Loucy (cell line): ENCODE data around the gene ZNF598.

Experiments used
- H2AFZ ChIP-seq: fragments of 200-600 bp; sonication (generic); 2 replicates; pipeline ENCODE4 v1.6.0; 2016; ENCODE audit warnings: antibody characterized with exemption, mild to moderate bottlenecking, low read length, moderate library complexity
- H3F3A ChIP-seq: fragments of 200-600 bp; 2 replicates; pipeline ENCODE4 v1.6.0; 2016; ENCODE audit warnings: antibody characterized with exemption, low read depth, mild to moderate bottlenecking
- H3K27me3 ChIP-seq: fragments of 200-600 bp; sonication (generic); 2 replicates; pipeline ENCODE4 v1.6.1; 2014; ENCODE audit warnings: low read length, mild to moderate bottlenecking; ENCODE audit not compliant: insufficient read depth, poor library complexity, severe bottlenecking
- H3K36me3 ChIP-seq: fragments of 200-600 bp; sonication (generic); 2 replicates; pipeline ENCODE4 v1.6.1; 2016; ENCODE audit warnings: low read length; ENCODE audit not compliant: insufficient read depth
- H3K4me1 ChIP-seq: fragments of 200-600 bp; sonication (generic); 2 replicates; pipeline ENCODE4 v1.5.1; 2014; ENCODE audit warnings: low read length, mild to moderate bottlenecking; ENCODE audit not compliant: insufficient read depth, poor library complexity, severe bottlenecking
- H3K4me2 ChIP-seq: fragments of 200-600 bp; sonication (generic); 2 replicates; pipeline ENCODE4 v1.6.0; 2014; ENCODE audit warnings: antibody characterized with exemption, low read length, low read depth, mild to moderate bottlenecking; ENCODE audit not compliant: poor library complexity, severe bottlenecking
- H3K4me3 ChIP-seq: fragments of 200-600 bp; sonication (generic); 2 replicates; pipeline ENCODE4 v1.5.1; 2014; ENCODE audit warnings: low read length, mild to moderate bottlenecking, mixed read lengths; ENCODE audit not compliant: poor library complexity, severe bottlenecking
- H3K79me2 ChIP-seq: fragments of 200-600 bp; sonication (generic); 2 replicates; pipeline ENCODE4 v1.6.1; 2014; ENCODE audit warnings: low read length; ENCODE audit not compliant: insufficient read depth
- H3K9ac ChIP-seq: fragments of 200-600 bp; sonication (generic); 2 replicates; pipeline ENCODE4 v1.6.0; 2014; ENCODE audit warnings: mild to moderate bottlenecking, low read depth, low read length, moderate library complexity; ENCODE audit not compliant: poor library complexity, severe bottlenecking
- H3K9me2 ChIP-seq: fragments of 200-600 bp; sonication (generic); replicated peaks from 2 replicates; pipeline ENCODE4 v1.6.1; 2016; ENCODE audit warnings: low read depth, low read length, mixed read lengths
- H3K9me3 ChIP-seq: fragments of 200-600 bp; sonication (generic); 2 replicates; pipeline ENCODE4 v1.6.1; 2014; ENCODE audit warnings: mild to moderate bottlenecking, antibody characterized with exemption, low read length, low read depth; ENCODE audit not compliant: insufficient read depth
- H4K20me1 ChIP-seq: fragments of 200-600 bp; sonication (generic); 2 replicates; pipeline ENCODE4 v1.6.0; 2014; ENCODE audit warnings: antibody characterized with exemption, low read length, mild to moderate bottlenecking; ENCODE audit not compliant: insufficient read depth, poor library complexity, severe bottlenecking
- EZH2phosphoT487 ChIP-seq: fragments of 200-600 bp; IDR thresholded peaks from 2 replicates; pipeline ENCODE4 v1.6.1; 2018; ENCODE audit warnings: antibody characterized with exemption, mild to moderate bottlenecking, moderate library complexity, borderline replicate concordance
- TF ChIP-seq, protein P1 (sequence below): fragments of 200-600 bp; sonication (generic); conservative IDR thresholded peaks from 2 replicates; pipeline ENCODE4 v1.5.1; 2014; ENCODE audit warnings: mild to moderate bottlenecking, antibody characterized with exemption, low read length

Gene ZNF598

DNA sequence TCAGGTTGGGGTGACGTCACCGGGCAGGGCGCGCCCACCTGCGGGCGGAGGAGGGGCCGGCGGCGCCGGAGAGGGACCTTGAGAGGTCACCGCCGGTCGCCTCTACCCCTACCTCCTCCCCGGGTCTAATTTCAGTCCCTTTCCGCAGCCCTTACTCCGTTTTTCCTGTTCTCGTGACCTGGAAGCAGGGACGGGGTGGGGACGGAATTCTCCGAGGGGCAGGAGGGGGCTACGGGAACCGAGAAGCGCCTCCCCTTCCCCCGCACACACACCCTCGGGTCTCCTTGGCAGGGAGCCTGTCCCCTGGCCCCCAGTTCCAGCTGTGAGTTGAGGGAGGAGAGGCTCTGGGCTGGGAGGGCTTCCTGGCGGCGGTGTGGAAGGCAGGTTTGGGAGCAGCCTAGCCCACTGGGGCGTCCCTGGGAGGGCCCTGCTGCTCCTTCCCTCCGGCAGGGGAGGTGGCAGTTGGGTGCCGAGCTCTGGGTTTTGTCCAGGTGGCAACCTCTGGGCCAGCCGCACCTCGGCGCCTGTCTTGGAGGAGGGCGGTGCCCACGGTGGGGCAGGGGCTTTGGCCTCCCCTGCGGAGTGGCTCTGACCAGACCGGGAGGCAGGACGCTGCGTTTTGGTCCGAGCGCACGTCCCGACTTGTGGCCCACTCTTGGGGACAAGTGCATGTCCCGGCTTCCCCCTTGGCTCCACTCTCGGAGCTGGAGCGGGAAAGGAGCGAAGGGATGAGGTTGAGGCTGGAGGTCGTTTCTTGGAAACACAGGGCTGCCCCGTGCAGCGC, 19.1 kb downstream of the ZNF598 start:
- Histone ChIP-seq H3K4me2 (no peak overlapping the region), H3K9me2 (no peaks in the 10 kb centered on the region), H2AFZ (no peak overlapping the region), H3K9ac (no peak overlapping the region), H3K27me3 (no peaks in the 10 kb centered on the region), H3F3A (no peaks in the 10 kb centered on the region), H3K4me3 (no peak overlapping the region), H3K36me3 (no peaks in the 10 kb centered on the region; the same call in 1 of the 2 replicates), H3K9me3 (no peaks in the 10 kb centered on the region), H3K4me1 (no peaks in the 10 kb centered on the region), H3K79me2 (peaks cover 8% of the 10 kb centered on the region; the same call in 1 of the 2 replicates), H4K20me1 (no peaks in the 10 kb centered on the region)
- TF ChIP-seq, protein P1, sequence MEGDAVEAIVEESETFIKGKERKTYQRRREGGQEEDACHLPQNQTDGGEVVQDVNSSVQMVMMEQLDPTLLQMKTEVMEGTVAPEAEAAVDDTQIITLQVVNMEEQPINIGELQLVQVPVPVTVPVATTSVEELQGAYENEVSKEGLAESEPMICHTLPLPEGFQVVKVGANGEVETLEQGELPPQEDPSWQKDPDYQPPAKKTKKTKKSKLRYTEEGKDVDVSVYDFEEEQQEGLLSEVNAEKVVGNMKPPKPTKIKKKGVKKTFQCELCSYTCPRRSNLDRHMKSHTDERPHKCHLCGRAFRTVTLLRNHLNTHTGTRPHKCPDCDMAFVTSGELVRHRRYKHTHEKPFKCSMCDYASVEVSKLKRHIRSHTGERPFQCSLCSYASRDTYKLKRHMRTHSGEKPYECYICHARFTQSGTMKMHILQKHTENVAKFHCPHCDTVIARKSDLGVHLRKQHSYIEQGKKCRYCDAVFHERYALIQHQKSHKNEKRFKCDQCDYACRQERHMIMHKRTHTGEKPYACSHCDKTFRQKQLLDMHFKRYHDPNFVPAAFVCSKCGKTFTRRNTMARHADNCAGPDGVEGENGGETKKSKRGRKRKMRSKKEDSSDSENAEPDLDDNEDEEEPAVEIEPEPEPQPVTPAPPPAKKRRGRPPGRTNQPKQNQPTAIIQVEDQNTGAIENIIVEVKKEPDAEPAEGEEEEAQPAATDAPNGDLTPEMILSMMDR: no peak
- TF ChIP-seq EZH2phosphoT487: no peak

GRCh38 chr16:1990101-1990350, 19.6 kb downstream of the ZNF598 start:
- no peaks in the 10 kb centered on the region for H3K4me1 ChIP-seq
- no peaks in the 10 kb centered on the region for H3F3A ChIP-seq
- H3K79me2 ChIP-seq: peaks cover 13% of the 10 kb centered on the region
- no peaks in the 10 kb centered on the region for H3K9me3 ChIP-seq
- TF ChIP-seq, protein P1: no peak
- TF ChIP-seq EZH2phosphoT487: no peak
- H3K27me3 ChIP-seq: no peaks in the 10 kb centered on the region
- no peak overlapping the region for H3K4me3 ChIP-seq
- no peak overlapping the region for H2AFZ ChIP-seq
- no peaks in the 10 kb centered on the region for H4K20me1 ChIP-seq
- no peaks in the 10 kb centered on the region; the same call in 1 of the 2 replicates for H3K36me3 ChIP-seq
- H3K9ac ChIP-seq: no peak overlapping the region
- no peaks in the 10 kb centered on the region for H3K9me2 ChIP-seq
- H3K4me2 ChIP-seq: no peak overlapping the region

DNA sequence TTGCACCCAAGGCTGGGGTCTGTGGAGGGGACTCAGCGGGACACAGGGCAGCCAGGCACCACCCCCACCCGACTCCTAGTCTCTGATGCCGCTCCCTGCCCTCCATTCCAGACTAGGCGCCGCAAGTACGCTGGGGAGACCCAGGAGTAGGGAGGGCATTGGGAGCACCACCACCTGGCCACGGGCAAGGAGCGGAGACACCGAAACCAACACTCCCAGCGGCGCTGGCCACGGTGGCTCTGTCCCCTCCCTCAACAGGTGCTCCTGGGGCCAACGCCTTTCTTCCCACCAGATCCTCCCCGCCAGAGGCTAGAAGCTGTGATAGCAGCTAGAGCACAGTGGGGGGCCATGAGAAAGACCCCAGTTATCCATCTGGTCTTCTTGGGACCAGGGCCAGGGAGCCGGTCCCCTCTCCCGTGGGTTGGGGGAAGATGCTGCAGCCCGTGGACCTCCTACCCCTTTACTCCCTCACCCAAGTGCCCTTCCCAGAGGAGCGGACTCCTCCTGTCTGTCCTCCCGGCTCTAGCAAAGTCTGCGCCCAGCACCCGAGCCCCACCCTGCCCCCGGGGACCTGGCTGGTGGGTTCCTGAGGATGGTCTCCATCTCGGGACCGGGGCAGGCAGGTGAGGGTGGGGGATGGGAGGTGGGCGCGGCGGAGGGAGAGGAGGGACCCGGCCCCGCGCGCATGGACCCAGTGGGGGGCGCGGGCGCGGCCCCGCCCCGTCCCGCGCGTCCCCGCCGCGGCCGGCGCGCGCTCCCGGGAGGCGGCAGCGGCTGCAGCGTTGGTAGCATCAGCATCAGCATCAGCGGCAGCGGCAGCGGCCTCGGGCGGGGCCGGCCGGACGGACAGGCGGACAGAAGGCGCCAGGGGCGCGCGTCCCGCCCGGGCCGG, 20.2 kb downstream of the ZNF598 start, which contains the start of gene SYNGR3:
SYNGR3 (plus strand) TSS at position 762 of the 892 bp plus-strand sequence. CDS start 133 bp downstream, outside the sequence.
- no peaks in the 10 kb centered on the region for H3K9me2 ChIP-seq
- H3K27me3 ChIP-seq: no peaks in the 10 kb centered on the region
- H3K9me3 ChIP-seq: no peaks in the 10 kb centered on the region
- no peaks in the 10 kb centered on the region for H3F3A ChIP-seq
- no peak within 1 kb of the TSS for H3K9ac ChIP-seq
- H2AFZ ChIP-seq: no peak within 1 kb of the TSS
- H3K79me2 ChIP-seq: peaks cover 19% of the 10 kb centered on the region
- H3K4me1 ChIP-seq: no peaks in the 10 kb centered on the region
- H3K4me2 ChIP-seq: no peak within 1 kb of the TSS
- H3K4me3 ChIP-seq: no peak within 1 kb of the TSS
- no peaks in the 10 kb centered on the region for H4K20me1 ChIP-seq
- TF ChIP-seq EZH2phosphoT487: no peak
- TF ChIP-seq, protein P1: no peak
- H3K36me3 ChIP-seq: no peaks in the 10 kb centered on the region; the same call in 1 of the 2 replicates
